ENCODE measurements around the gene PIP4K2C.

- no peak for TF ChIP-seq RCOR1 (IDR thresholded peaks at IDR 0.05; ENCODE audit: insufficient replicate concordance, low read length)
- TF ChIP-seq, protein P1, sequence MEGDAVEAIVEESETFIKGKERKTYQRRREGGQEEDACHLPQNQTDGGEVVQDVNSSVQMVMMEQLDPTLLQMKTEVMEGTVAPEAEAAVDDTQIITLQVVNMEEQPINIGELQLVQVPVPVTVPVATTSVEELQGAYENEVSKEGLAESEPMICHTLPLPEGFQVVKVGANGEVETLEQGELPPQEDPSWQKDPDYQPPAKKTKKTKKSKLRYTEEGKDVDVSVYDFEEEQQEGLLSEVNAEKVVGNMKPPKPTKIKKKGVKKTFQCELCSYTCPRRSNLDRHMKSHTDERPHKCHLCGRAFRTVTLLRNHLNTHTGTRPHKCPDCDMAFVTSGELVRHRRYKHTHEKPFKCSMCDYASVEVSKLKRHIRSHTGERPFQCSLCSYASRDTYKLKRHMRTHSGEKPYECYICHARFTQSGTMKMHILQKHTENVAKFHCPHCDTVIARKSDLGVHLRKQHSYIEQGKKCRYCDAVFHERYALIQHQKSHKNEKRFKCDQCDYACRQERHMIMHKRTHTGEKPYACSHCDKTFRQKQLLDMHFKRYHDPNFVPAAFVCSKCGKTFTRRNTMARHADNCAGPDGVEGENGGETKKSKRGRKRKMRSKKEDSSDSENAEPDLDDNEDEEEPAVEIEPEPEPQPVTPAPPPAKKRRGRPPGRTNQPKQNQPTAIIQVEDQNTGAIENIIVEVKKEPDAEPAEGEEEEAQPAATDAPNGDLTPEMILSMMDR (conservative IDR thresholded peaks at IDR 0.05; ENCODE audit: low read depth, low read length), result no peak
Measured at GRCh38 chr12:57607958-57608663, 17.1 kb downstream of the PIP4K2C start.

Measured in IMR-90 (cell line).